ENCODE measurements around the gene AFF3. TPM values are rescaled to one million over a fixed set of nuclear protein-coding genes. Genes with fewer than 3 reads are reported as not detected.

The AFF3 gene
- total and polyA plus RNA-seq, 2 of the 8 experiments (the other 6 are each of a cell fraction or from before 2014, with no cell fraction given), result 0.27 to 3.0 TPM

GRCh38 chr2:99793022-99793421, 349.4 kb downstream of the AFF3 start:
- Histone ChIP-seq H2AK5ac (ENCODE audit: low read depth, low read length) (no peak overlapping the region), H2BK120ac (replicated peaks; ENCODE audit: low read depth, low read length) (no peak overlapping the region), H2BK20ac (ENCODE audit: low read length) (no peak overlapping the region), H2BK15ac (ENCODE audit: low read length) (no peak overlapping the region), H3K79me2 (ENCODE audit: control insufficient read depth in 1 of 2, insufficient read depth in 2 of 2, low read length in 2 of 2) (no peaks in the 10 kb centered on the region), H3K4me3 (ENCODE audit: extremely low read depth in 1 of 4, insufficient read depth in 2 of 4, low read depth in 3 of 4, low read length in 4 of 4) (no peak overlapping the region), H3K23ac (ENCODE audit: insufficient read length) (no peak overlapping the region), H2BK12ac (ENCODE audit: low read depth, low read length) (no peak overlapping the region), H4K91ac (replicated peaks; ENCODE audit: insufficient read length, low read length) (no peak overlapping the region), H3K27me3 (replicated peaks in 1 of 4; ENCODE audit: control insufficient read depth in 3 of 4, extremely low read depth in 1 of 4, insufficient read depth in 3 of 4, low read length in 3 of 4) (no peaks in the 10 kb centered on the region), H4K5ac (ENCODE audit: insufficient read length, low read depth, low read length) (no peak overlapping the region), H3K18ac (ENCODE audit: extremely low read depth, low read length) (no peak overlapping the region), H3K4me1 (replicated peaks in 1 of 4; ENCODE audit: control insufficient read depth in 3 of 4, insufficient read depth in 4 of 4, low read length in 3 of 4) (peaks cover 0 to 3% (median 0%) of the 10 kb centered on the region in 4 experiments; a peak in 1 of 7 replicates), H3K27ac (ENCODE audit: low read depth, low read length) (no peak overlapping the region), H3K23me2 (ENCODE audit: low read depth, low read length) (no peaks in the 10 kb centered on the region), H3K14ac (ENCODE audit: insufficient read length) (no peak overlapping the region), H3K9me3 (ENCODE audit: insufficient read depth in 2 of 2, low read depth in 1 of 2, low read length in 1 of 2) (peaks cover 5 to 10% of the 10 kb centered on the region in 2 experiments; a peak in 3 of 4 replicates), H2BK5ac (ENCODE audit: low read depth, low read length) (no peak overlapping the region), H3K4ac (replicated peaks; ENCODE audit: insufficient read length, low read depth, low read length) (no peak overlapping the region), H4K20me1 (replicated peaks in 1 of 2; ENCODE audit: control insufficient read depth in 1 of 2, insufficient read depth in 2 of 2, low read length in 2 of 2) (no peaks in the 10 kb centered on the region), H3K9ac (replicated peaks in 1 of 4; ENCODE audit: extremely low read depth in 1 of 4, low read depth in 3 of 4, low read length in 3 of 4) (no peak overlapping the region), H3K56ac (replicated peaks; ENCODE audit: insufficient read length, low read depth, low read length) (no peak overlapping the region), H2AFZ (ENCODE audit: low read length) (no peak overlapping the region), H3K79me1 (ENCODE audit: low read depth, low read length) (no peaks in the 10 kb centered on the region), H4K8ac (ENCODE audit: extremely low read depth, insufficient read depth, low read length) (no peak overlapping the region), H3K36me3 (ENCODE audit: control insufficient read depth in 2 of 4, insufficient read depth in 4 of 4, low read length in 3 of 4) (no peaks in the 10 kb centered on the region), H3K4me2 (ENCODE audit: insufficient read depth in 1 of 2, low read depth in 2 of 2, low read length in 2 of 2) (no peak overlapping the region)
- POLR2A ChIA-PET (ENCODE audit: partially characterized antibody), result no interaction called here
- CTCF ChIA-PET (ENCODE audit: partially characterized antibody), result interaction anchor here (1.1 to 1.7 kb wide), 3 partner anchors 27 to 453 kb away, joined by 3 to 5 read pairs (median 3); no protein-coding TSS in a partner anchor
- 95% methylated on average over 8 of the region's 8 CpGs; no CpG with 5 or more reads in 1 of the 2 experiments for WGBS, 2 experiments (ENCODE audit: extremely low coverage in 1 of 2, insufficient coverage in 1 of 2, insufficient read length in 1 of 2, insufficient replicate concordance in 2 of 2, low coverage in 1 of 2, low lambda C conversion rate in 2 of 2, missing lambda C conversion rate in 1 of 2)
- FAIRE-seq (no peak), DNase-seq (ENCODE audit: low read depth in 1 of 2, low spot score in 2 of 2) (no peak)
- TF ChIP-seq USF2 (IDR thresholded peaks at IDR 0.05; ENCODE audit: low read length) (no peak), CREB1 (IDR thresholded peaks at IDR 0.05) (no peak), TCF12 (IDR thresholded peaks at IDR 0.05; ENCODE audit: low read depth, low read length) (no peak), GABPA (IDR thresholded peaks at IDR 0.05; ENCODE audit: borderline replicate concordance, insufficient read depth, low read length) (no peak), CTBP2 (IDR thresholded peaks at IDR 0.05; ENCODE audit: borderline replicate concordance, insufficient read depth, insufficient read length, low read length) (no peak), EZH2 (IDR thresholded peaks at IDR 0.05; ENCODE audit: low read depth, low read length, severe bottlenecking) (no peak), BACH1 (IDR thresholded peaks at IDR 0.05; ENCODE audit: low read length) (no peak)
